ENCODE data around the gene TPST1.

TPST1 gene

GRCh38 chr7:66335318-66335717, 130.2 kb downstream of the TPST1 start:
- in situ Hi-C loops (cut with HindIII; ENCODE audit: low pct_ligation_motif_present, low sequenced_read_pairs): no loop called here

GRCh38 chr7:66336760-66337159, 131.6 kb downstream of the TPST1 start:
- Histone ChIP-seq H3K27me3 (replicated peaks) (no peaks in the 10 kb centered on the region), H3K36me3 (replicated peaks) (no peaks in the 10 kb centered on the region), H3K27ac (no peak overlapping the region), H3K4me3 (ENCODE audit: low read depth, low read length) (no peak overlapping the region)
- in situ Hi-C loops (cut with HindIII; ENCODE audit: low pct_ligation_motif_present, low sequenced_read_pairs): no loop called here
- no peak for DNase-seq
- TF ChIP-seq CTCF (IDR thresholded peaks at IDR 0.05; ENCODE audit: low read depth, low read length, missing control alignments): no peak

More at GRCh38 chr7:66335318-66335717, 130.2 kb downstream of the TPST1 start:
- TF ChIP-seq CTCF (IDR thresholded peaks at IDR 0.05; ENCODE audit: low read depth, low read length, missing control alignments): no peak
- DNase-seq: no peak
- Histone ChIP-seq H3K27ac (no peak overlapping the region), H3K4me3 (ENCODE audit: low read depth, low read length) (no peak overlapping the region), H3K27me3 (replicated peaks) (no peaks in the 10 kb centered on the region), H3K36me3 (replicated peaks) (no peaks in the 10 kb centered on the region)

- no peak for DNase-seq
- H3K4me3 ChIP-seq (ENCODE audit: low read depth, low read length): no peak overlapping the region
- no peaks in the 10 kb centered on the region for H3K36me3 ChIP-seq (replicated peaks)
- no peaks in the 10 kb centered on the region for H3K27me3 ChIP-seq (replicated peaks)
- H3K27ac ChIP-seq: no peak overlapping the region
- TF ChIP-seq CTCF (IDR thresholded peaks at IDR 0.05; ENCODE audit: low read depth, low read length, missing control alignments): no peak
- in situ Hi-C loops (cut with HindIII; ENCODE audit: low pct_ligation_motif_present, low sequenced_read_pairs): no loop called here
Measured at GRCh38 chr7:66339141-66339540, 134.0 kb downstream of the TPST1 start.

GRCh38 chr7:66344166-66344565, 139.0 kb downstream of the TPST1 start:
- no peak for TF ChIP-seq CTCF (IDR thresholded peaks at IDR 0.05; ENCODE audit: low read depth, low read length, missing control alignments)
- Histone ChIP-seq H3K27me3 (replicated peaks) (no peaks in the 10 kb centered on the region), H3K27ac (no peak overlapping the region), H3K4me3 (ENCODE audit: low read depth, low read length) (no peak overlapping the region), H3K36me3 (replicated peaks) (no peaks in the 10 kb centered on the region)
- in situ Hi-C loops (cut with HindIII; ENCODE audit: low pct_ligation_motif_present, low sequenced_read_pairs): no loop called here
- no peak for DNase-seq

- H3K27me3 ChIP-seq (replicated peaks): no peaks in the 10 kb centered on the region
- no peak overlapping the region for H3K4me3 ChIP-seq (ENCODE audit: low read depth, low read length)
- in situ Hi-C loops (cut with HindIII; ENCODE audit: low pct_ligation_motif_present, low sequenced_read_pairs): no loop called here
- no peak for DNase-seq
- H3K36me3 ChIP-seq (replicated peaks): no peaks in the 10 kb centered on the region
- H3K27ac ChIP-seq: no peak overlapping the region
- no peak for TF ChIP-seq CTCF (IDR thresholded peaks at IDR 0.05; ENCODE audit: low read depth, low read length, missing control alignments)
Measured at GRCh38 chr7:66348531-66348930, 143.4 kb downstream of the TPST1 start.

- Histone ChIP-seq H3K27me3 (replicated peaks) (no peaks in the 10 kb centered on the region), H3K4me3 (ENCODE audit: low read depth, low read length) (no peak overlapping the region), H3K27ac (no peak overlapping the region), H3K36me3 (replicated peaks) (no peaks in the 10 kb centered on the region)
- TF ChIP-seq CTCF (IDR thresholded peaks at IDR 0.05; ENCODE audit: low read depth, low read length, missing control alignments): no peak
- in situ Hi-C loops (cut with HindIII; ENCODE audit: low pct_ligation_motif_present, low sequenced_read_pairs): no loop called here
- DNase-seq: no peak
Measured at GRCh38 chr7:66348959-66349358, 143.8 kb downstream of the TPST1 start.
